SK-N-SH (cell line): Measurements from ENCODE around the gene ZNF683. TPM values are rescaled to one million over a fixed set of nuclear protein-coding genes. Genes with fewer than 3 reads are reported as not detected.

Source experiments
- CTCF ChIA-PET: fragments of 300-600, 350-600 bp; formaldehyde crosslinking; extraction: SDS; loops from one replicate; lab custom pipeline; 2021; lab: Yijun Ruan, JAX
- POLR2A ChIA-PET: fragments of 350-600 bp; sonication (Branson Sonifier 250); formaldehyde crosslinking; extraction: SDS; loops from one replicate; lab custom pipeline; 2020; ENCODE audit warnings: antibody characterized with exemption, inconsistent platforms; lab: Yijun Ruan, JAX
- DNase-seq: peaks from one replicate; pipeline ENCODE4 v3.0.0; 2012
- H2AFZ ChIP-seq: fragments of 200-600 bp; sonication (generic); 2 replicates; pipeline ENCODE4 v1.8.1; 2016; ENCODE audit warnings: antibody characterized with exemption, mild to moderate bottlenecking, low read depth
- H3F3A ChIP-seq: fragments of 200-600 bp; sonication (generic); replicated peaks from 2 replicates; pipeline ENCODE3; 2016; ENCODE audit warnings: antibody characterized with exemption, mild to moderate bottlenecking; ENCODE audit not compliant: insufficient read depth
- H3K27ac ChIP-seq, 2 experiments: fragments of 200-500 bp in 1 of 2; fragments of 200-600 bp in 1 of 2; sonication (Bioruptor generic) in 1 of 2; sonication (generic), shearing (Covaris generic) in 1 of 2; 2 replicates each; pipeline versions ENCODE4 v1.5.1 to v1.6.1; 2014 to 2016; ENCODE audit warnings: low read depth in 2 of 2, inconsistent platforms in 1 of 2, low read length in 1 of 2, mild to moderate bottlenecking in 1 of 2, mixed read lengths in 1 of 2
- H3K27me3 ChIP-seq: fragments of 200-600 bp; sonication (generic), shearing (Covaris generic); 2 replicates; pipeline ENCODE4 v1.6.1; 2016; ENCODE audit warnings: mixed run types; ENCODE audit not compliant: insufficient read depth
- H3K36me3 ChIP-seq, 2 experiments: fragments of 200-500 bp in 1 of 2; fragments of 200-600 bp in 1 of 2; sonication (Bioruptor generic) in 1 of 2; sonication (generic) in 1 of 2; replicated peaks in 1 of 2; 2 replicates each; pipeline versions ENCODE3 to v1.5.1; 2014 to 2016; ENCODE audit warnings: low read length in 1 of 2, mild to moderate bottlenecking in 1 of 2; ENCODE audit not compliant: insufficient read depth in 2 of 2, control insufficient read depth in 1 of 2
- H3K4me1 ChIP-seq, 2 experiments: fragments of 200-500 bp in 1 of 2; fragments of 200-600 bp in 1 of 2; sonication (Bioruptor generic) in 1 of 2; sonication (generic), shearing (Covaris generic) in 1 of 2; 2 replicates each; pipeline versions ENCODE4 v1.5.1 to v1.6.1; 2014 to 2016; ENCODE audit warnings: low read depth in 1 of 2, low read length in 1 of 2, mixed run types in 1 of 2; ENCODE audit not compliant: insufficient read depth in 2 of 2, control insufficient read depth in 1 of 2
- H3K4me2 ChIP-seq: fragments of 200-600 bp; sonication (generic), shearing (Covaris generic); 2 replicates; pipeline ENCODE4 v1.6.1; 2017; ENCODE audit warnings: mixed run types
- H3K4me3 ChIP-seq, 2 experiments: fragments of 200-500 bp in 1 of 2; fragments of 200-600 bp in 1 of 2; sonication (Bioruptor generic) in 1 of 2; sonication (generic), shearing (Covaris generic) in 1 of 2; 2 replicates each; pipeline versions ENCODE4 v1.5.1 to v1.8.1; 2014 to 2016; ENCODE audit warnings: low read depth in 2 of 2, inconsistent platforms in 1 of 2, low read length in 1 of 2, mild to moderate bottlenecking in 1 of 2, mixed read lengths in 1 of 2, moderate library complexity in 1 of 2
- H3K79me2 ChIP-seq: fragments of 200-600 bp; sonication (generic); 2 replicates; pipeline ENCODE4 v1.8.1; 2017; ENCODE audit warnings: mild to moderate bottlenecking; ENCODE audit not compliant: insufficient read depth
- H3K9ac ChIP-seq: fragments of 200-600 bp; sonication (generic); 2 replicates; pipeline ENCODE4 v1.6.1; 2017; ENCODE audit warnings: mixed run types
- H3K9me2 ChIP-seq: fragments of 200-600 bp; sonication (generic); 2 replicates; pipeline ENCODE4 v1.6.1; 2017; ENCODE audit warnings: mixed run types
- H3K9me3 ChIP-seq: fragments of 200-600 bp; sonication (generic); 2 replicates; pipeline ENCODE4 v1.6.1; 2017; ENCODE audit warnings: mixed run types, mild to moderate bottlenecking, moderate library complexity
- H4K20me1 ChIP-seq: fragments of 200-600 bp; sonication (generic); 2 replicates; pipeline ENCODE4 v1.6.1; 2017; ENCODE audit warnings: mild to moderate bottlenecking, mixed run types; ENCODE audit not compliant: insufficient read depth
- CHD2 ChIP-seq: fragments of 150-350 bp; IDR thresholded peaks from 2 replicates; pipeline ENCODE4 v1.6.1; 2018; ENCODE audit warnings: low read length; ENCODE audit not compliant: partially characterized antibody
- EZH2phosphoT487 ChIP-seq: fragments of 200-600 bp; sonication (generic); IDR thresholded peaks from 2 replicates; pipeline ENCODE4 v1.6.1; 2017; ENCODE audit warnings: low read depth, mixed run types, mild to moderate bottlenecking, antibody characterized with exemption, moderate library complexity, borderline replicate concordance
- FOSL2 ChIP-seq: IDR thresholded peaks from 2 replicates; pipeline ENCODE4 v1.4.0; 2012; ENCODE audit warnings: low read depth, mild to moderate bottlenecking, moderate library complexity, borderline replicate concordance
- FOXJ3 ChIP-seq: sonication (generic); formaldehyde crosslinking; IDR thresholded peaks from 2 replicates; pipeline ENCODE4 v1.5.1; 2020; ENCODE audit warnings: mild to moderate bottlenecking, missing genetic modification reagents
- GABPA ChIP-seq: IDR thresholded peaks from 2 replicates; pipeline ENCODE4 v1.4.0; 2012; ENCODE audit warnings: low read depth, mild to moderate bottlenecking
- MXI1 ChIP-seq: IDR thresholded peaks from 2 replicates; pipeline ENCODE4 v1.6.1; 2012; ENCODE audit warnings: mild to moderate bottlenecking, low read depth, low read length, improper control_type of control experiment
- NFIC ChIP-seq: IDR thresholded peaks from 2 replicates; pipeline ENCODE4 v1.4.0; 2012; ENCODE audit warnings: borderline replicate concordance
- NRF1 ChIP-seq: IDR thresholded peaks from 2 replicates; pipeline ENCODE4 v1.6.1; 2012; ENCODE audit warnings: low read depth, mild to moderate bottlenecking, low read length
- PBX3 ChIP-seq: IDR thresholded peaks from 2 replicates; pipeline ENCODE4; 2012
- POLR2AphosphoS5 ChIP-seq: IDR thresholded peaks from 2 replicates; pipeline ENCODE4 v1.6.1; 2012; ENCODE audit warnings: low read depth, low read length
- RFX5 ChIP-seq: IDR thresholded peaks from 2 replicates; pipeline ENCODE4 v1.6.1; 2012; ENCODE audit warnings: mild to moderate bottlenecking, improper control_type of control experiment, low read length
- RXRA ChIP-seq: IDR thresholded peaks from 2 replicates; pipeline ENCODE4 v1.4.0; 2012; ENCODE audit warnings: low read depth, mild to moderate bottlenecking, borderline replicate concordance
- SMC3 ChIP-seq: IDR thresholded peaks from 2 replicates; pipeline ENCODE4 v1.6.1; 2012; ENCODE audit warnings: low read depth, low read length, improper control_type of control experiment
- TCF12 ChIP-seq: IDR thresholded peaks from 2 replicates; pipeline ENCODE4 v1.4.0; 2012
- YY1 ChIP-seq: IDR thresholded peaks from 2 replicates; pipeline ENCODE4 v1.4.0; 2012; ENCODE audit warnings: low read depth, mild to moderate bottlenecking
- ZBTB33 ChIP-seq: IDR thresholded peaks from 2 replicates; pipeline ENCODE4 v1.4.0; 2012; ENCODE audit warnings: low read depth, borderline replicate concordance
- WGBS: methylation state at CpG from one replicate; pipeline ENCODE4 v1.1.6; 2017; ENCODE audit warnings: low lambda C conversion rate; 5-methylcytosine and 5-hydroxymethylcytosine counted together
- polyA plus RNA-seq, 3 experiments: library from polyadenylated mRNA; depleted of rRNA; stranded (reverse); fragments of >200 nt; gene quantifications; 2 replicates each; pipeline ENCODE4 v1.2.3, GENCODE V29; 2012
- TF ChIP-seq, protein P1 (sequence below): IDR thresholded peaks from 2 replicates; pipeline ENCODE4 v1.4.0; 2012; ENCODE audit warnings: low read depth

Gene ZNF683
- polyA plus RNA-seq, 1 of the 3 experiments (the other 2 are of a cell fraction) = not detected

GRCh38 chr1:26358411-26359384 is 13.9 kb downstream of the ZNF683 start:
- Histone ChIP-seq H3K9ac (no peak overlapping the region), H3K9me2 (no peaks in the 10 kb centered on the region), H3K27ac (no peak overlapping the region), H3K79me2 (no peaks in the 10 kb centered on the region), H3K4me2 (no peak overlapping the region), H4K20me1 (no peaks in the 10 kb centered on the region), H3K4me3 (no peak overlapping the region), H3F3A (no peaks in the 10 kb centered on the region), H3K36me3 (no peaks in the 10 kb centered on the region), H3K27me3 (peaks cover 25% of the 10 kb centered on the region; the same call in 1 of the 2 replicates), H2AFZ (no peak overlapping the region), H3K4me1 (peaks cover 0 to 9% of the 10 kb centered on the region in 2 experiments; a peak in 2 of 4 replicates), H3K9me3 (no peaks in the 10 kb centered on the region)
- CTCF ChIA-PET = interaction anchor here (0.8 to 2.0 kb wide), 6 partner anchors 22 to 80 kb away, joined by 3 to 6 read pairs (median 4); no protein-coding TSS in a partner anchor
- no peak for DNase-seq
- POLR2A ChIA-PET = no interaction called here
- whole genome bisulfite sequencing = 56% methylated on average over 14 of the region's 15 CpGs
- TF ChIP-seq RXRA (no peak), FOSL2 (no peak), CHD2 (no peak), GABPA (no peak), RFX5 (no peak), NRF1 (no peak), POLR2AphosphoS5 (no peak), YY1 (no peak), EZH2phosphoT487 (no peak), PBX3 (no peak), MXI1 (no peak), ZBTB33 (no peak), FOXJ3 (CRISPR knock-in tag) (no peak), TCF12 (no peak), SMC3 (no peak), NFIC (no peak)
- TF ChIP-seq, protein P1, sequence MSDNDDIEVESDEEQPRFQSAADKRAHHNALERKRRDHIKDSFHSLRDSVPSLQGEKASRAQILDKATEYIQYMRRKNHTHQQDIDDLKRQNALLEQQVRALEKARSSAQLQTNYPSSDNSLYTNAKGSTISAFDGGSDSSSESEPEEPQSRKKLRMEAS = no peak
